GM21619 (cell line): ENCODE data around the gene CREB3L4.

Source experiments
- ATAC-seq: cut with Tn5 transposase; IDR thresholded peaks from one replicate; pipeline ENCODE4 v1.9.1; 2021; ENCODE audit not compliant: unreplicated experiment

The CREB3L4 gene

DNA sequence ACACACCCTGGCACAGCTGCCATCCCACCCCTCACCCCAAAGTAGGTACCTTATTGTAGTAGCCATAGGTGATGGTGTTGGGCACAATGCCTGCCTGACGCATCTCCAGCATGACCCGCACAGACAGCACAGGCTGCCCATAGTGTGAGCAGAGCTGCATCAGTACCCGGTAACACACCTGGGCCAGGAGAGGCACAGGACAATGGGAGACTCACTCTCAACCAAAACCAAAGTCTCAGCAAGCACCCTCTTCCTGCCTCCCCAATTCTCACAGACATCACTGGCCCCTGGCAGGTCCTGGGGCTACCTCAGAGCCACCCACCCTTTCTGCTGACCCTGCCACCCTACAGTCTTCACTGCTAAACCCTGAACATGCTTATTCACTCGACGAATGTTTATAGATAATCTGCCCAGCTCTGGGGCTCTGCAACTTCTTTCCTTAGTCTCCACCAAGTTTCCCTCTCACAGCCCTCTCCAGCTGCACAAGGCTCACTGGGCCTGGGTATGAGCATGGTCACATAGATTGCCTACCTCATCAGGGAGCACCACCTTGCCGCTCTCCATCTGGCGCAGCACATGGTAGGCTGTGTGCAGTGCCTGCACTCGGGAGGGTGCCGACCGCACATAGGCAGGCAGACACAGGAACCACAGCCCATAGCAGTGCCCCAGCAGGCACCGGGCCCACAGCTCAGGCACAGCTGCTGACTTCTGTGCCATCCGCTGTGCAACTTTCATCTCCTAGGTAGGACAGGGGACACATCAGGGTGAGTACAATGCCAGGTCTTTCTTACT lies 31.5 kb upstream of the CREB3L4 start:
- ATAC-seq = no peak

DNA sequence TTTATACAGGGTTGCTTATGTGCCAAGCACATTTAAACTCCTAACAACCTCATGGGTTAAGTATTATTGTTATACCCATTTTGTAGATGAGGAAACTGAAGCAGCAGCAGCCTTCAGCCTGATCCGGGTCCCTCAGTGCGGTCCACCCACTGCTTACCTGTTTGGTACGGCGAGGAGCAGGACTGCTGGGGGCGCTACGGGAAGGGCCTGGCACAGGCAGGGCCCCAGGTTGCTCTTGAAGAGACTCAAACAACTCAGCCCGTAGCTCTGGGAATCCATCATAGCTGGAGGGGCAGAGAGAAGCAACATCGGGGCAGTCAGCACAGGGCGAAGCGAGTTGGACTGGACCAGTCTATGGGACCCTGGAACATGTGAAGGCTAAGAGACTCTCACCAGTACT lies 30.4 kb upstream of the CREB3L4 start:
- no peak for ATAC-seq

DNA sequence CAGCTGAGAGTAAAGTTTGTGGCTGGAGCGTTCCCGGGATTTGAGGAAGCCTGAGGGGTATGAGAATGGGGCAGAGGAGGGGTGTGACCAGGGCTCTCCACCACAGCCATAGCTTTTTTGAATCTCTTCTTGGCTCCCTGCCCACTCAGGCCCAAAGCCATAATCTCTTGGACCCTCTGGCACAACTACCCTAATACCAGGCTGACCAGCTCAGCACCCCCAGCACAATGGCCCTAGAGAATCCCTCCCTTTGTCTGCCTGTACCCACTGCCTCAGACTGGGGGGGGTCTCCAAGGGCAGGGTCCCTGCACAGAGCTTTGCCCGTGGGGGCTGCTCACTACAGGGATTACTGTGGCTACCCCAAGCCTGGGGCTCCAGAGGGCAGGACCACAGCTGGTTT lies 28.7 kb upstream of the CREB3L4 start:
- ATAC-seq = no peak

DNA sequence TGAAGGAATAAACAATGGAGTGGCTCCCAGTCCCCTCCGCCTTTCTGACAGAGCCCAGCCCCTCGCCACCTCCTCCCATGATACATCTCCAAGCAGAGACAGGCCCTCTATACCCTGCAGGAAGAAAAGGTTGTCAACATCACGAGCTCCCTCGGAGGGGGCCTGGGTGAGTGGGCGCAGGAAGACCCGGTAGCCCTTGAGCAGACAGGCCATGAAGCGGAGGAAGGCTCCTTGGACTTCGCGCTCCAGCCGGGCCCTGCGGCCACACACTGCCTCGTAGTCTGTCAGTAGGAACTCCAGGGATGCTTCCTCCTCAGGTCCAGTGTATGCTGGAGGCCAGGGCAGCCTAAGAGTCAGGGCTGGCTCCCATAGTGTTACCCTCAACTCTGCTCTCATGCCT lies 28.2 kb upstream of the CREB3L4 start:
- no peak for ATAC-seq

GRCh38 chr1:153940756-153941155 lies 26.9 kb upstream of the CREB3L4 start:
- no peak for ATAC-seq

DNA sequence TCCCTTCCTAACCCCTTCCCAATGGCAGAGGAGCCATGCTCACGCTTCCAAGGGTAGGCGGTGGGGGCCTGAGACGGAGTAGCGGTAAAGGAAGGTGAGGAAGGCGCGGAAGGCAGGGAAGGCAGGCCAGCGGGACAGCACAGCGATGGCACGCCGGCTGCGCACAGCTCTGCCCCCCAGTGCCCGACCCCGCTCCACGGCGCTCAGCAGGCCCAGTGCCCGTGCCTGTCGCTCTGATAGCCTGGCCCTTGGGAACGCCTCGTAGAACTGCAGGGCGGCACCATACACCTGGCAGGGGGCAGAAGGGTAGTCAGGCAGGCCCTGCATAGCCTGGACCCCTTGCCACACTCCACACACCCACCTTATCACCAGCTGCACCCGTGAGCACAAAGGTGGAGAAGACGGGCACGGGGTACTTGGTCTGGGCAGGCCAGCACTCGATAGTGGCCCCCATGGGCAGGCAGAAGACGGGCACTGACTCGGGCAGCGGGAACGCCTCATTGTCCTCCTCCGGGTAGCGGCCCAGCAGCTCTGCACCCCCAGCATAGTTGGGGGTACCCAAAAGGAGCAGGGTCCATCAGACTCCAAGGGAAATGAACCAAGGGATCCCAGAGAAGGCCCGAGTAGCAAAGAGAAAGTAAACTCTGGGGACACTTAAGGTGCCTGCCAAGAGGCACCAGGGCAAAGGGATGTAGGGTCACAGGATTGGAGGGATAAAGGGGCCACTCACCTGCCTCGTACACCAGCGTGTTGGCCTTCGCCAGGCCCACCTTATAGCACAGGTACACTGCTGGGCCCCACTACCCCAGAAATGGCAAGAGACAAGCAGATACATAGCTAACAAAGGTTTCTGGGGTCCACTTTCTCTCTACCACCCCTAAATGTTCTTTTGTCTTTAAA lies 25.6 kb upstream of the CREB3L4 start:
- ATAC-seq = no peak

- no peak for ATAC-seq
Observed at GRCh38 chr1:153942766-153943549, 24.7 kb upstream of the CREB3L4 start.

GRCh38 chr1:153944005-153944826 lies 23.5 kb upstream of the CREB3L4 start:
- no peak for ATAC-seq

GRCh38 chr1:153944827-153945117 lies 22.9 kb upstream of the CREB3L4 start:
- ATAC-seq = no peak

DNA sequence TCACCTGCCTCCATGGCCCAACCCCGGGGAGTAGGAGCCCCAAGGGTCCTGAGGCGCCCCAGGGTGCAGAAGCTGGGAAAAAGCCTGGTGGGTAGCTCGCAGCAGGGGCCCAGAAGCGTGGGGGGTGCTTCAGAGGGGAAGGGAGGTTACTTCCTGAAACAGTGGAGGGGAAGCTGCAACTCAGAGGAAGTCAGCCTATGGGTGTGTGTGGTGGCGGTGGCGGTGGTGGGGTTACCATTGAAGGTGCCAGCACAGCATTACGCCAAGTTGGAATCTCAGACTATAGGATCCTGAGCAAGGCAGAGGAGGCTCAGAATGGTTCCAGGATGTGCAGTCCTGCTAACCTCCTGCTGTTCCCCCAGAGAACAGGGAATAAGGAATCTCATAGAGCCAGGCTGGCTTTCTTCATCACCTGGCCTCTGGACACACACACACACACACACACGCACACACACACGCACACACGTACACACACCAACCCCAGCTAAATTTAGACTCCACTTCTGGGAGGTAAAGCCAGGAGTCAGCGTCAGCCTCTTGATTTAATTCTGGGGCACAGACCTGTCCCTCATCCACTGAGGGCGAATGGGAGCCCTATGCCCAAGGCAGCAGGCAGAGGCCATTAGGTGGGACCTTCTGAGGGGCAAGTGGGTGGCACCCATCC lies 22.4 kb upstream of the CREB3L4 start:
- ATAC-seq = peak; percentile 11

- ATAC-seq = peak; percentile 73
Observed at GRCh38 chr1:153945795-153946621, 21.7 kb upstream of the CREB3L4 start.

DNA sequence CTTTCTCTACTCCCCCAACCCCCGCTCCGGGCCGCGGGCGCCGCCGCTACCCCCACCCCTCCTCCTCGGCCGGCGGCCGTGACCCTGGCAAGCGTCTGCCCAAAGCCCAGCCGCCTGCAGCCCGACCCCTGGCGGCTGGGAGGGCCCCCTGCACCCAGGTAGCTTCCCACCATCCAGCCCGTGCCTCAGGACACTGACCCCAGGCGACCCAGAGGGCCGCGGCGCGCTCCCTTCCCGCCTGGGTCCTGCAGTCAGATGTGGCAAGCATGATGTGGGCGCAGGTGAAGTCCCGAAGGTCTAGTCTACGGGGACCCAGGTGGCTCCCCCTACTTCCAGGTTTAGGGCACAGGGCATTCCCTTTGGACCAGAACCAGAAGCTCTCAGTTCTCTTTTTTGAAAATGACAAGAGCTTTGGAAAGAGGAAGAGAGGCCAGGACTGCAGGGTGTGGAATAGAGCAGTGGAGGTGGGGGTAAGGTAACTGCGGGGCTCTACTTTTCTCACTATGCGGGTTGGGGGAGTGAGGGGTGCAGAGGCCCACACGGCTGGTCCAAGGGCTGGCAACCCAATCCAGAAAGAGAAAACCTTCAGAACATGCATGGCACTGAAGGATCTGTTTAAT lies 21.0 kb upstream of the CREB3L4 start, which contains the start of gene DENND4B:
TSS of gene DENND4B (minus strand) at position 97 of the 620 bp plus-strand sequence. CDS start 2,344 bp downstream, outside the sequence.
- peak; percentile 53 for ATAC-seq

DNA sequence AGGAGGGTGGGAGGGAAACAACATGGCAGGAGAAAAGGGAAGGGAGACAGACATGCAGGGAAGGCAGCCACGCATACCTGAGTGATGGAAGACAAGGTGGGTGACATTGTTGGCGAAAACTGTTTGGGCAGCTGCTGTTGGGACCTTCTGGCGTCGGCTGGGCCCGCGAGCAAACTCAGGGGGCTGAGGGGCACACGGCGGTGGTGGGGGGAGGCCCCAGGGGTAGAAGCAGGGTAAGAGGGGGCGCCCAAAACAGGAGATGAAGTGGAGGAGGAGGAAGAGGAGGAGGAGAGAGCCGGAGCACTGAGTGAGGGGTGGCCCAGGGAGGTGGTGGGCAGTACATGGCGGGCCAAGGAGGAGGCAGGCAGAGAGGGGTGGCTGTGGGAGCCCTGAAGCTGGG lies 16.5 kb upstream of the CREB3L4 start:
- ATAC-seq = no peak

- no peak for ATAC-seq
Observed at GRCh38 chr1:153951801-153952200, 15.9 kb upstream of the CREB3L4 start.

- no peak for ATAC-seq
Observed at GRCh38 chr1:153953859-153954365, 13.8 kb upstream of the CREB3L4 start.

DNA sequence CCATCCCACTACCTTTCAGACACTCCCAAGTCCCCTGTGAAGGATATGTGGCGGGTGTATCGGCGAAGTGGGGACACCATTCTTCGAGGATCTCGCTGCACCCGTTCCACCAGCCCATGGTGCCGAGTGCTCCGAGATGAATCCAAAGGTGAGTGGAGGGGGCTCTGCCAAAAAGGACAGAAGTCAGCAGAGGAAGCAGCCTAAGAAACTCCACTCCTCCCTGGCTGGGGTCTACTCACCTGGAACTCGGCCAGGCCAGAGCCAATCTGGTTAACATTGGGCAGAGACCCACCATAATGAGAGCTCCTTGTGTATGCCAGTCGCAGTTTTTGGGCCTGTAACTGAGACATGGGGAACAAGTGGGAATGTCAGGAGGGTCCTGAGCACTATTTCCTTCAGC lies 12.9 kb upstream of the CREB3L4 start:
- ATAC-seq = no peak

- no peak for ATAC-seq
Observed at GRCh38 chr1:153956997-153957715, 10.5 kb upstream of the CREB3L4 start.

DNA sequence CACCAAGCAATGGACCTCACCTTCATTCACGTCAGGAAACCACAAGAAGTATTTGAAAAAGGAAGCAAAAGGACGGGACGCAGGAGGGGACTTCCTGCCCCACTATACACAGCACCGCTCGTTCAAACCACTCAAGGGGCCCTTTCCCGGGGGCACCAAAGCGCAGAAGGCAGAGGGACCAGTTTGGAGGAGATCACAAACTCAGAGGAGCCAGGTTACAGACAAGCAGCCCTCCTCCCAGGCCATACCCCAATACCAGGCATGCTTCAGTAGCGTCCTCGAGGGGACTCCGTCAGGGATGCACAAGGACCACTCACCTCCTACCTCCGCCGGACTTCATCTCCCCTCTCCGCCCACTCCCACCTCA lies 10.0 kb upstream of the CREB3L4 start:
- ATAC-seq = peak; percentile 16
